ENCODE measurements around the gene TMTC4.
A peak's percentile ranks its signal among the peaks of the same experiment; 100 is the strongest.
"Not testable (repeated sequence)": the region's sequence is repeated elsewhere in the genome, so short reads cannot be mapped to it uniquely, and the experiment has no call there.

TMTC4 gene

DNA sequence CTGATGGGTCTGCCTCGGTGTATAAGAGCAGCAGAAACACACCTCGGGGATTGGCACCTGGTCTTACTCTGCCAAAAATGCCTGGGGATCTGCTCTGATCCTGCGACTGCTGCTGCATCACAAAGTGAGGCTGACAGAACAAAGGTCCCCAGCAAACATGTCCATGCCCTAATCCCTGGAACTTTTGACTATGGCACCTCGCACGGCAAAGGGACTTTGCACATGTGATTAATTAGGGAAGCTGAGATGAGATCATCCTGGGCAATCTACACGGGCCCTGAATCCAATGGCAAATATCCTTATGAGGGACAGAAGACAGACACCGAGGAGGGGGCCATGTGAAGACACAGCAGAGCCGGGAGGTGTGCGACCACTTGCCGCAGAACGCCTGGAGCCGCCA lies 94.5 kb downstream of the TMTC4 start:
- DNase-seq = no peak

- DNase-seq = not testable (repeated sequence)
Observed at GRCh38 chr13:100577239-100577638, 97.4 kb downstream of the TMTC4 start.

DNA sequence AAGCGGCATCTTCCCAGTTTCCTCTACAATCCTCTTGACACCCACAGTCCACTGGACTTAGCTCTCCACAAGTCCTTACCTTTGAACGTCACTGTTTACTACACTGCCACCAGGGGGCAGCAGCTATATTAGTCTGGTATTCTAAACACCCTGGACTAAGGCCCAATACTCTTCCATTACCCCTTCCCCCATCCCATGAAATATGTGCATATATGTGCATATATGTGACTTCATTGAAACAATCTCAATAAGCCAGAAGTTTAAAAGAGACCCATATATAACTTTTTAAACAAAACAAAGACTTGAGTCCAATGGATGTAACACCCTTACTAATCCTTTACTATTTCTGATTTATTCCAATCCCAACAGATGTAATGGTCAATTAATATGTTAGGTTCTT lies 101.5 kb downstream of the TMTC4 start:
- peak; percentile 65 for DNase-seq

DNA sequence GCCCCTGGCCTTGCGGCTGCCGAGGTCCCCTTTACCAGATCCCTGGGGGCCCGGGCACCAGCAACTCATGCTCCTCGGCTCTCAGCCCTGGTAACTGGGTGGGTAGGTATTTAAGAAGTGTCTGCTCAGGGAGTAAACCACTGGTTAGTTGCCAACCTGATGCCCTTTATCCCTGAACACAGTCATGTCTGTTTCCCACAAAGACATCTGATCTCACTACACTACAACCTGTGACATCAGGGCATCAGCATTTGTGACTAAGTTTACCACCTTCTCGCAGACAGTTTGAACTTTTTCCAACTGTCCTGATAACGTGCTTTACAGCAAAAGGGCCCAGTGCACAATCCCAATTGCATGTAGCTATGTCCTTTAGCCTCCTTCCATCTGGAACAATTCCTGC lies 108.1 kb downstream of the TMTC4 start:
- DNase-seq = no peak

- DNase-seq = no peak
Observed at GRCh38 chr13:100565286-100565685, 109.3 kb downstream of the TMTC4 start.

GRCh38 chr13:100564444-100565223 lies 110.0 kb downstream of the TMTC4 start:
- DNase-seq = no peak

- no peak for DNase-seq
Observed at GRCh38 chr13:100563779-100564178, 110.8 kb downstream of the TMTC4 start.

GRCh38 chr13:100561599-100562204 lies 112.9 kb downstream of the TMTC4 start:
- DNase-seq = no peak

GRCh38 chr13:100561158-100561499 lies 113.5 kb downstream of the TMTC4 start:
- DNase-seq = no peak

DNA sequence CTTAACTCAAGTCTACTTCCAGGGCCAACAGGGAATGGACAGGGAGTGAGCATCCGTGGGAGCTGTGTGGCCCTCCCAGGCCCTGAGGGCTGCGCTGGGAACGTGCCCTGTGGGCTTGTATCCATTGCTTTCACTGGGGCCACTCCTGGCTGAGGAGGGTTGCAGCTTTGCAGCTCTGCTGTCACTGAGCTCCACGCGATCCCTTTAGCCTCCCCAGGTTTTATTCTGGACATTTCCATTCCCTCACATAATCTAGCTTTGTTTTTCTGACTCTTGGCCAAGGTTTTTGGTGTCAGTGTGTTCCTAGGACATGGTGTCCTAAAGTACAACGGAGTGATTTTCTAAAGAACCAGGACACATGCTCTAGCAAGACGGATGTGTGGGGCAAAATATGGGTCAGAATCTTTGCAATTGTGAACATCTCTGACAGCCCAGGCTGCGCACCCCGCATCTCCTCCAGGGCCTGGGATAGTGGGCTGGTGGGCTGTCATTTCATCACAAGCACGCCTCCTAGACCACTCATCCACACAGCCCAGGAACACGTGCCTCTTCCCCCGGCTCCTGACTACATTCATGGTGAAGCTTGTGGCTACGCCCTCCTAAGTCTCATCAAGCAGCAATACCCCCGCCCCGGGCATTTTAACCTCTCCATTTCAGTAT lies 114.0 kb downstream of the TMTC4 start:
- DNase-seq = no peak

GRCh38 chr13:100559886-100560285 lies 114.7 kb downstream of the TMTC4 start:
- no peak for DNase-seq
